ENCODE measurements around the gene SLAMF9. TPM values are rescaled to one million over a fixed set of nuclear protein-coding genes. Genes with fewer than 3 reads are reported as not detected.

SLAMF9 gene
- total and polyA plus RNA-seq, 4 donors: 0.25 to 0.68 (median 0.64) TPM; not detected in 1

DNA sequence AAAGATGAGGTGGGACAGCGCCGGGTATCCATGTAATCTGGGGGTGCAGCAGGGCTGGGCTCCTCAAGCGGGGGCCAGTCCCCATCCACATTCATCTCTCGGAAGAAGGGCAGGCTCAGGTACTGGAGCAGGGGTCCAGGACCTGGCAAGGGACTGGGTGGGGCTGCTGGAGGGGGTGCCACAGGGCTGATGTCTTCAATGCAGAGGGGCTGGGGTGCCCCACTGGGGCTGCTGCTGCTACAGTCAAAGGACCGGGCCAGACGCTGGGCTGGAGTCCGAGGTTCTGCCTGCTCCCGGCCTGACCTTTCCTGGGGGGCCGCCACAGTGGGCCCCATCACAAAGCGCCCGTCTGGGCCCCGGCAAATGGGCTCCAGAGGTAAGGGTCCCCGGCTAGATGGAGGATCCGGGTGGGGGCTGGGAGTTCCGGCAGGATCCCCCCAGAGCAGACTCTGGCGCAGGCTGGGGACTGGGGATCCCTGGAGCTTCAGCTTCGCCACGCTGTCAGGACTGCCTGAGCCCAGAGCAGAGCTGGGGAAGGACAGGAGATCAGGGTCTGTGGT is 25.5 kb downstream of the SLAMF9 start:
- Histone ChIP-seq H3K9ac (ENCODE audit: low read depth in 1 of 2, low read length in 2 of 2) (no peak overlapping the region), H3K4me1 (ENCODE audit: control insufficient read depth in 4 of 4, insufficient read depth in 4 of 4, low read length in 3 of 4) (peaks cover 0 to 14% (median 4%) of the 10 kb centered on the region in 4 donors), H3K27ac (ENCODE audit: low read depth in 1 of 2, low read length in 2 of 2) (no peak overlapping the region), H3K36me3 (ENCODE audit: control insufficient read depth in 4 of 4, insufficient read depth in 3 of 4, low read depth in 1 of 4, low read length in 3 of 4) (peaks cover 0 to 30% (median 14%) of the 10 kb centered on the region in 4 donors), H3K4me3 (ENCODE audit: low read depth in 1 of 3, low read length in 3 of 3) (no peak overlapping the region), H3K9me3 (ENCODE audit: control insufficient read depth in 4 of 4, low read length in 3 of 4) (no peaks in the 10 kb centered on the region), H3K27me3 (ENCODE audit: control insufficient read depth in 4 of 4, insufficient read depth in 4 of 4, low read length in 3 of 4) (no peaks in the 10 kb centered on the region)
- 95% methylated on average over 18 of the region's 18 CpGs for WGBS
- TF ChIP-seq, protein P1, sequence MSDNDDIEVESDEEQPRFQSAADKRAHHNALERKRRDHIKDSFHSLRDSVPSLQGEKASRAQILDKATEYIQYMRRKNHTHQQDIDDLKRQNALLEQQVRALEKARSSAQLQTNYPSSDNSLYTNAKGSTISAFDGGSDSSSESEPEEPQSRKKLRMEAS (IDR thresholded peaks at IDR 0.05): no peak
- TF ChIP-seq YY1 (IDR thresholded peaks at IDR 0.05): no peak
- TF ChIP-seq HNF4G (IDR thresholded peaks at IDR 0.05): no peak
- TF ChIP-seq EGR1 (IDR thresholded peaks at IDR 0.05; ENCODE audit: low read depth in 2 of 2): no peak
- TF ChIP-seq, protein P2, sequence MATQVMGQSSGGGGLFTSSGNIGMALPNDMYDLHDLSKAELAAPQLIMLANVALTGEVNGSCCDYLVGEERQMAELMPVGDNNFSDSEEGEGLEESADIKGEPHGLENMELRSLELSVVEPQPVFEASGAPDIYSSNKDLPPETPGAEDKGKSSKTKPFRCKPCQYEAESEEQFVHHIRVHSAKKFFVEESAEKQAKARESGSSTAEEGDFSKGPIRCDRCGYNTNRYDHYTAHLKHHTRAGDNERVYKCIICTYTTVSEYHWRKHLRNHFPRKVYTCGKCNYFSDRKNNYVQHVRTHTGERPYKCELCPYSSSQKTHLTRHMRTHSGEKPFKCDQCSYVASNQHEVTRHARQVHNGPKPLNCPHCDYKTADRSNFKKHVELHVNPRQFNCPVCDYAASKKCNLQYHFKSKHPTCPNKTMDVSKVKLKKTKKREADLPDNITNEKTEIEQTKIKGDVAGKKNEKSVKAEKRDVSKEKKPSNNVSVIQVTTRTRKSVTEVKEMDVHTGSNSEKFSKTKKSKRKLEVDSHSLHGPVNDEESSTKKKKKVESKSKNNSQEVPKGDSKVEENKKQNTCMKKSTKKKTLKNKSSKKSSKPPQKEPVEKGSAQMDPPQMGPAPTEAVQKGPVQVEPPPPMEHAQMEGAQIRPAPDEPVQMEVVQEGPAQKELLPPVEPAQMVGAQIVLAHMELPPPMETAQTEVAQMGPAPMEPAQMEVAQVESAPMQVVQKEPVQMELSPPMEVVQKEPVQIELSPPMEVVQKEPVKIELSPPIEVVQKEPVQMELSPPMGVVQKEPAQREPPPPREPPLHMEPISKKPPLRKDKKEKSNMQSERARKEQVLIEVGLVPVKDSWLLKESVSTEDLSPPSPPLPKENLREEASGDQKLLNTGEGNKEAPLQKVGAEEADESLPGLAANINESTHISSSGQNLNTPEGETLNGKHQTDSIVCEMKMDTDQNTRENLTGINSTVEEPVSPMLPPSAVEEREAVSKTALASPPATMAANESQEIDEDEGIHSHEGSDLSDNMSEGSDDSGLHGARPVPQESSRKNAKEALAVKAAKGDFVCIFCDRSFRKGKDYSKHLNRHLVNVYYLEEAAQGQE (IDR thresholded peaks at IDR 0.05): no peak
- no peak for TF ChIP-seq TAF1 (conservative IDR thresholded peaks at IDR 0.05)
- TF ChIP-seq, protein P3, sequence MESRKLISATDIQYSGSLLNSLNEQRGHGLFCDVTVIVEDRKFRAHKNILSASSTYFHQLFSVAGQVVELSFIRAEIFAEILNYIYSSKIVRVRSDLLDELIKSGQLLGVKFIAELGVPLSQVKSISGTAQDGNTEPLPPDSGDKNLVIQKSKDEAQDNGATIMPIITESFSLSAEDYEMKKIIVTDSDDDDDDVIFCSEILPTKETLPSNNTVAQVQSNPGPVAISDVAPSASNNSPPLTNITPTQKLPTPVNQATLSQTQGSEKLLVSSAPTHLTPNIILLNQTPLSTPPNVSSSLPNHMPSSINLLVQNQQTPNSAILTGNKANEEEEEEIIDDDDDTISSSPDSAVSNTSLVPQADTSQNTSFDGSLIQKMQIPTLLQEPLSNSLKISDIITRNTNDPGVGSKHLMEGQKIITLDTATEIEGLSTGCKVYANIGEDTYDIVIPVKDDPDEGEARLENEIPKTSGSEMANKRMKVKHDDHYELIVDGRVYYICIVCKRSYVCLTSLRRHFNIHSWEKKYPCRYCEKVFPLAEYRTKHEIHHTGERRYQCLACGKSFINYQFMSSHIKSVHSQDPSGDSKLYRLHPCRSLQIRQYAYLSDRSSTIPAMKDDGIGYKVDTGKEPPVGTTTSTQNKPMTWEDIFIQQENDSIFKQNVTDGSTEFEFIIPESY (IDR thresholded peaks at IDR 0.05): no peak
- no peak for TF ChIP-seq JUND (IDR thresholded peaks at IDR 0.05)
- TF ChIP-seq NR2F2 (IDR thresholded peaks at IDR 0.05): no peak
- TF ChIP-seq GABPA (IDR thresholded peaks at IDR 0.05 in 1 of 2, conservative IDR thresholded peaks at IDR 0.05 in 1 of 2): no peak
- no peak for TF ChIP-seq RXRA (IDR thresholded peaks at IDR 0.05)
- no peak for TF ChIP-seq HNF4A (conservative IDR thresholded peaks at IDR 0.05)
- TF ChIP-seq FOXA1 (IDR thresholded peaks at IDR 0.05): no peak
- TF ChIP-seq, protein P4, sequence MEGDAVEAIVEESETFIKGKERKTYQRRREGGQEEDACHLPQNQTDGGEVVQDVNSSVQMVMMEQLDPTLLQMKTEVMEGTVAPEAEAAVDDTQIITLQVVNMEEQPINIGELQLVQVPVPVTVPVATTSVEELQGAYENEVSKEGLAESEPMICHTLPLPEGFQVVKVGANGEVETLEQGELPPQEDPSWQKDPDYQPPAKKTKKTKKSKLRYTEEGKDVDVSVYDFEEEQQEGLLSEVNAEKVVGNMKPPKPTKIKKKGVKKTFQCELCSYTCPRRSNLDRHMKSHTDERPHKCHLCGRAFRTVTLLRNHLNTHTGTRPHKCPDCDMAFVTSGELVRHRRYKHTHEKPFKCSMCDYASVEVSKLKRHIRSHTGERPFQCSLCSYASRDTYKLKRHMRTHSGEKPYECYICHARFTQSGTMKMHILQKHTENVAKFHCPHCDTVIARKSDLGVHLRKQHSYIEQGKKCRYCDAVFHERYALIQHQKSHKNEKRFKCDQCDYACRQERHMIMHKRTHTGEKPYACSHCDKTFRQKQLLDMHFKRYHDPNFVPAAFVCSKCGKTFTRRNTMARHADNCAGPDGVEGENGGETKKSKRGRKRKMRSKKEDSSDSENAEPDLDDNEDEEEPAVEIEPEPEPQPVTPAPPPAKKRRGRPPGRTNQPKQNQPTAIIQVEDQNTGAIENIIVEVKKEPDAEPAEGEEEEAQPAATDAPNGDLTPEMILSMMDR (IDR thresholded peaks at IDR 0.05; ENCODE audit: low read depth, low read length, missing input control): no peak
- no peak for TF ChIP-seq SP1 (IDR thresholded peaks at IDR 0.05)
- no peak for TF ChIP-seq FOXA2 (IDR thresholded peaks at IDR 0.05)
- no peak for DNase-seq (ENCODE audit: low spot score)

Measured in liver (tissue), 9 donors.